SK-N-SH (cell line): ENCODE measurements around the gene CD86. TPM values are rescaled to one million over a fixed set of nuclear protein-coding genes. Genes with fewer than 3 reads are reported as not detected.

Source experiments
- CTCF ChIA-PET: fragments of 300-600, 350-600 bp; formaldehyde crosslinking; extraction: SDS; loops from one replicate; lab custom pipeline; 2021; lab: Yijun Ruan, JAX
- POLR2A ChIA-PET: fragments of 350-600 bp; sonication (Branson Sonifier 250); formaldehyde crosslinking; extraction: SDS; loops from one replicate; lab custom pipeline; 2020; ENCODE audit warnings: antibody characterized with exemption, inconsistent platforms; lab: Yijun Ruan, JAX
- DNase-seq: peaks from one replicate; pipeline ENCODE4 v3.0.0; 2012
- H2AFZ ChIP-seq: fragments of 200-600 bp; sonication (generic); 2 replicates; pipeline ENCODE4 v1.8.1; 2016; ENCODE audit warnings: antibody characterized with exemption, mild to moderate bottlenecking, low read depth
- H3F3A ChIP-seq: fragments of 200-600 bp; sonication (generic); replicated peaks from 2 replicates; pipeline ENCODE3; 2016; ENCODE audit warnings: antibody characterized with exemption, mild to moderate bottlenecking; ENCODE audit not compliant: insufficient read depth
- H3K27ac ChIP-seq, 2 experiments: fragments of 200-500 bp in 1 of 2; fragments of 200-600 bp in 1 of 2; sonication (Bioruptor generic) in 1 of 2; sonication (generic), shearing (Covaris generic) in 1 of 2; 2 replicates each; pipeline versions ENCODE4 v1.5.1 to v1.6.1; 2014 to 2016; ENCODE audit warnings: low read depth in 2 of 2, inconsistent platforms in 1 of 2, low read length in 1 of 2, mild to moderate bottlenecking in 1 of 2, mixed read lengths in 1 of 2
- H3K27me3 ChIP-seq: fragments of 200-600 bp; sonication (generic), shearing (Covaris generic); 2 replicates; pipeline ENCODE4 v1.6.1; 2016; ENCODE audit warnings: mixed run types; ENCODE audit not compliant: insufficient read depth
- H3K36me3 ChIP-seq, 2 experiments: fragments of 200-500 bp in 1 of 2; fragments of 200-600 bp in 1 of 2; sonication (Bioruptor generic) in 1 of 2; sonication (generic) in 1 of 2; replicated peaks in 1 of 2; 2 replicates each; pipeline versions ENCODE3 to v1.5.1; 2014 to 2016; ENCODE audit warnings: low read length in 1 of 2, mild to moderate bottlenecking in 1 of 2; ENCODE audit not compliant: insufficient read depth in 2 of 2, control insufficient read depth in 1 of 2
- H3K4me1 ChIP-seq, 2 experiments: fragments of 200-500 bp in 1 of 2; fragments of 200-600 bp in 1 of 2; sonication (Bioruptor generic) in 1 of 2; sonication (generic), shearing (Covaris generic) in 1 of 2; 2 replicates each; pipeline versions ENCODE4 v1.5.1 to v1.6.1; 2014 to 2016; ENCODE audit warnings: low read depth in 1 of 2, low read length in 1 of 2, mixed run types in 1 of 2; ENCODE audit not compliant: insufficient read depth in 2 of 2, control insufficient read depth in 1 of 2
- H3K4me2 ChIP-seq: fragments of 200-600 bp; sonication (generic), shearing (Covaris generic); 2 replicates; pipeline ENCODE4 v1.6.1; 2017; ENCODE audit warnings: mixed run types
- H3K4me3 ChIP-seq, 2 experiments: fragments of 200-500 bp in 1 of 2; fragments of 200-600 bp in 1 of 2; sonication (Bioruptor generic) in 1 of 2; sonication (generic), shearing (Covaris generic) in 1 of 2; 2 replicates each; pipeline versions ENCODE4 v1.5.1 to v1.8.1; 2014 to 2016; ENCODE audit warnings: low read depth in 2 of 2, inconsistent platforms in 1 of 2, low read length in 1 of 2, mild to moderate bottlenecking in 1 of 2, mixed read lengths in 1 of 2, moderate library complexity in 1 of 2
- H3K79me2 ChIP-seq: fragments of 200-600 bp; sonication (generic); 2 replicates; pipeline ENCODE4 v1.8.1; 2017; ENCODE audit warnings: mild to moderate bottlenecking; ENCODE audit not compliant: insufficient read depth
- H3K9ac ChIP-seq: fragments of 200-600 bp; sonication (generic); 2 replicates; pipeline ENCODE4 v1.6.1; 2017; ENCODE audit warnings: mixed run types
- H3K9me2 ChIP-seq: fragments of 200-600 bp; sonication (generic); 2 replicates; pipeline ENCODE4 v1.6.1; 2017; ENCODE audit warnings: mixed run types
- H3K9me3 ChIP-seq: fragments of 200-600 bp; sonication (generic); 2 replicates; pipeline ENCODE4 v1.6.1; 2017; ENCODE audit warnings: mixed run types, mild to moderate bottlenecking, moderate library complexity
- H4K20me1 ChIP-seq: fragments of 200-600 bp; sonication (generic); 2 replicates; pipeline ENCODE4 v1.6.1; 2017; ENCODE audit warnings: mild to moderate bottlenecking, mixed run types; ENCODE audit not compliant: insufficient read depth
- ELF1 ChIP-seq: IDR thresholded peaks from 2 replicates; pipeline ENCODE4 v1.4.0; 2012
- EZH2phosphoT487 ChIP-seq: fragments of 200-600 bp; sonication (generic); IDR thresholded peaks from 2 replicates; pipeline ENCODE4 v1.6.1; 2017; ENCODE audit warnings: low read depth, mixed run types, mild to moderate bottlenecking, antibody characterized with exemption, moderate library complexity, borderline replicate concordance
- FOSL2 ChIP-seq: IDR thresholded peaks from 2 replicates; pipeline ENCODE4 v1.4.0; 2012; ENCODE audit warnings: low read depth, mild to moderate bottlenecking, moderate library complexity, borderline replicate concordance
- GABPA ChIP-seq: IDR thresholded peaks from 2 replicates; pipeline ENCODE4 v1.4.0; 2012; ENCODE audit warnings: low read depth, mild to moderate bottlenecking
- MXI1 ChIP-seq: IDR thresholded peaks from 2 replicates; pipeline ENCODE4 v1.6.1; 2012; ENCODE audit warnings: mild to moderate bottlenecking, low read depth, low read length, improper control_type of control experiment
- NFIC ChIP-seq: IDR thresholded peaks from 2 replicates; pipeline ENCODE4 v1.4.0; 2012; ENCODE audit warnings: borderline replicate concordance
- NRF1 ChIP-seq: IDR thresholded peaks from 2 replicates; pipeline ENCODE4 v1.6.1; 2012; ENCODE audit warnings: low read depth, mild to moderate bottlenecking, low read length
- POLR2AphosphoS5 ChIP-seq: IDR thresholded peaks from 2 replicates; pipeline ENCODE4 v1.6.1; 2012; ENCODE audit warnings: low read depth, low read length
- RAD21 ChIP-seq: IDR thresholded peaks from 2 replicates; pipeline ENCODE4 v1.6.1; 2012; ENCODE audit warnings: mild to moderate bottlenecking, low read length
- RCOR1 ChIP-seq: fragments of 150-350 bp; IDR thresholded peaks from 2 replicates; pipeline ENCODE4 v1.6.1; 2017; ENCODE audit warnings: antibody characterized with exemption, low read length
- RFX5 ChIP-seq: IDR thresholded peaks from 2 replicates; pipeline ENCODE4 v1.6.1; 2012; ENCODE audit warnings: mild to moderate bottlenecking, improper control_type of control experiment, low read length
- RXRA ChIP-seq: IDR thresholded peaks from 2 replicates; pipeline ENCODE4 v1.4.0; 2012; ENCODE audit warnings: low read depth, mild to moderate bottlenecking, borderline replicate concordance
- SIN3A ChIP-seq: IDR thresholded peaks from 2 replicates; pipeline ENCODE4 v1.6.1; 2012; ENCODE audit warnings: low read depth, mild to moderate bottlenecking, low read length, moderate library complexity, borderline replicate concordance
- TAF1 ChIP-seq: IDR thresholded peaks from 2 replicates; pipeline ENCODE4 v1.6.1; 2012; ENCODE audit warnings: low read depth, mild to moderate bottlenecking, low read length, moderate library complexity, borderline replicate concordance
- TEAD4 ChIP-seq: IDR thresholded peaks from 2 replicates; pipeline ENCODE4 v1.4.0; 2012; ENCODE audit warnings: mild to moderate bottlenecking, borderline replicate concordance; ENCODE audit not compliant: insufficient read depth
- YY1 ChIP-seq: IDR thresholded peaks from 2 replicates; pipeline ENCODE4 v1.4.0; 2012; ENCODE audit warnings: low read depth, mild to moderate bottlenecking
- WGBS: methylation state at CpG from one replicate; pipeline ENCODE4 v1.1.6; 2017; ENCODE audit warnings: low lambda C conversion rate; 5-methylcytosine and 5-hydroxymethylcytosine counted together
- polyA plus RNA-seq, 3 experiments: library from polyadenylated mRNA; depleted of rRNA; stranded (reverse); fragments of >200 nt; gene quantifications; 2 replicates each; pipeline ENCODE4 v1.2.3, GENCODE V29; 2012
- TF ChIP-seq, protein P1 (sequence below): IDR thresholded peaks from 2 replicates; pipeline ENCODE4 v1.4.0; 2012; ENCODE audit warnings: low read depth, borderline replicate concordance
- TF ChIP-seq, protein P2 (sequence below): IDR thresholded peaks from 2 replicates; pipeline ENCODE4 v1.4.0; 2012; ENCODE audit warnings: low read depth, borderline replicate concordance
- TF ChIP-seq, protein P3 (sequence below): fragments of 150-350 bp; IDR thresholded peaks from 2 replicates; pipeline ENCODE4 v1.6.1; 2016; ENCODE audit warnings: mild to moderate bottlenecking, low read depth, low read length

CD86 gene
- polyA plus RNA-seq, 1 of the 3 experiments (the other 2 are of a cell fraction) = not detected

DNA sequence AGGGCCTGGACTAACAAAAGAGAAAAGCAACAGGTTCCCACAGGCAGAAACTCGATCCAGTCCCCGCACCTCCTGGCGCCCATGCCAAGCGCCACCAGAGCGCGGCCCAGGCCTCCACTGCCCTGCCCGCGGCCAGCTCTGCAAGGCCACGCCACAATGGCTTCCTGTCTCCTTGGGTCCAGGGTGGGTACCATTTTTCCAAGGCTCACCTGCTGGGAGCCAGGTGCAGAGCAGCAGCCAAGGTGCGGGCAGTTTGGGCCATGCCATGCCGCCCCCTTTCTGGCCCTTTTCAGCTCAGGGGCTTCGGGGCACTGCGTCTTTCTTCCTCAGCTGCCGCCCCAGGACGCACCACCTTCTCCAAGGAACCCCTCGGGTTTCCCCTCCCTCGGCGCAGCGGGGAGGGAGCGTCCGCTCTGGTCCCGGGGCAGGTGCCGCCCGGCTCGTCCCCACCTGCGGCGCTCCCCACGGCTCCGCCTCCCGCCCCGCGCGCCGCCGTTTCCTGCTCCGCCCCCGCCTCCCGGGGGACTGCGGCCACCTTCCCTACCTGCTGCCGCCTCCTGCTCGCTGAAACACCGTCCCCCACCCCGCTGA is 33.3 kb upstream of the CD86 start, which contains the start of gene ILDR1:
Gene ILDR1 (minus strand): TSS at position 437 of the 591 bp plus-strand sequence. CDS start 170 bp downstream, at position 267.
- no peaks in the 10 kb centered on the region for H3K79me2 ChIP-seq
- TF ChIP-seq FOSL2 (no peak), RAD21 (no peak), YY1 (no peak), NFIC (no peak), NRF1 (no peak), ELF1 (no peak), MXI1 (no peak), SIN3A (no peak), RCOR1 (no peak), TEAD4 (no peak), RFX5 (no peak)
- POLR2A ChIA-PET = interaction anchor here (0.6 to 0.7 kb wide), 2 partner anchors 75 to 573 kb away, joined by 3 to 4 read pairs; no protein-coding TSS in a partner anchor
- no peak within 1 kb of the TSS for H3K27ac ChIP-seq
- H3K9ac ChIP-seq = no peak within 1 kb of the TSS
- no peaks in the 10 kb centered on the region for H3K9me3 ChIP-seq
- H3K4me3 ChIP-seq = peak within 1 kb of the TSS in 1 of 2 experiments; percentile 31; a peak in 3 of 4 replicates
- H3K27me3 ChIP-seq = no peaks in the 10 kb centered on the region
- no peaks in the 10 kb centered on the region for H3F3A ChIP-seq
- H3K4me2 ChIP-seq = peak within 1 kb of the TSS; percentile 52; the same call in 1 of the 2 replicates
- H4K20me1 ChIP-seq = no peaks in the 10 kb centered on the region
- H3K36me3 ChIP-seq = no peaks in the 10 kb centered on the region
- WGBS = 10% methylated on average over 23 of the region's 43 CpGs
- H3K4me1 ChIP-seq = no peaks in the 10 kb centered on the region; a peak in 1 of 4 replicates
- DNase-seq = peak; percentile 35
- CTCF ChIA-PET = no interaction called here
- H2AFZ ChIP-seq = no peak within 1 kb of the TSS
- H3K9me2 ChIP-seq = no peaks in the 10 kb centered on the region

DNA sequence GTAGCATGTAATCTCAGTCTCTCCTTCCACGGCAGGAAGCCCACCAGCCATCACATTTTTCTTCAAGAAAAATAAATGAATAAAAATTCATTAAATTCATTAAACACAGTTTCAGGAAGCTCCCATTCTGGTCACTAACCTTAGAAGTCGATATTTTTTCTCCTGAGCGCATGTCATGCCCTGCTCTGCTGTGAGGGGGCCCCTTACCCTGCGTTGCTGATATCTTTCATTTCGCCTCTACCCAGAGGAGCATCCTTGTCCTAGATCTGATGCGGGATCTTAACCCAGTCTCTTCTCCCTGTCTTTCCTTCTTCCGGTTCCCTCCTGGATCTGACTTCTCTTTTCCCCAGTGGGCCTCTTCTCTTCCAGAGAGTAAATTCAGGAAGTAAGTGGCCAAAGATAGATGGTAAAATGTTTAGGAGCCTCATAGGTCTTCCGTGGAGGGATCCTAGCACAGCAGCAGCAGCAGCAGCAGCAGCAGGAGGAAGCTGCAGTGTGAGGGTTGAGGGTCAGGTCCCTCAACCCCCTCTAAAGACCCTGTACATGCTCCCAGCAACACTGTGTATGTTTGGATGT is 31.7 kb upstream of the CD86 start:
- Histone ChIP-seq H3F3A (no peaks in the 10 kb centered on the region), H3K9ac (no peak overlapping the region), H4K20me1 (no peaks in the 10 kb centered on the region), H3K36me3 (no peaks in the 10 kb centered on the region), H3K4me3 (no peak overlapping the region), H2AFZ (no peak overlapping the region), H3K27me3 (0 out of 2 replicates have a peak, but pooled peaks cover 5% of the 10 kb centered on the region), H3K4me1 (no peaks in the 10 kb centered on the region; a peak in 1 of 4 replicates), H3K9me2 (no peaks in the 10 kb centered on the region), H3K79me2 (no peaks in the 10 kb centered on the region), H3K4me2 (no peak overlapping the region), H3K27ac (no peak overlapping the region), H3K9me3 (no peaks in the 10 kb centered on the region)
- DNase-seq = peak; percentile 16
- WGBS = 44% methylated on average over 8 of the region's 8 CpGs
- ChIA-PET CTCF (interaction anchor here (0.9 kb wide), 1 partner anchor 9 kb away, joined by 3 read pairs; no protein-coding TSS in a partner anchor), POLR2A (no interaction called here)
- TF ChIP-seq TAF1 (no peak), EZH2phosphoT487 (no peak), RFX5 (no peak), RCOR1 (no peak), GABPA (no peak), RXRA (no peak), POLR2AphosphoS5 (no peak)
- TF ChIP-seq, protein P1, sequence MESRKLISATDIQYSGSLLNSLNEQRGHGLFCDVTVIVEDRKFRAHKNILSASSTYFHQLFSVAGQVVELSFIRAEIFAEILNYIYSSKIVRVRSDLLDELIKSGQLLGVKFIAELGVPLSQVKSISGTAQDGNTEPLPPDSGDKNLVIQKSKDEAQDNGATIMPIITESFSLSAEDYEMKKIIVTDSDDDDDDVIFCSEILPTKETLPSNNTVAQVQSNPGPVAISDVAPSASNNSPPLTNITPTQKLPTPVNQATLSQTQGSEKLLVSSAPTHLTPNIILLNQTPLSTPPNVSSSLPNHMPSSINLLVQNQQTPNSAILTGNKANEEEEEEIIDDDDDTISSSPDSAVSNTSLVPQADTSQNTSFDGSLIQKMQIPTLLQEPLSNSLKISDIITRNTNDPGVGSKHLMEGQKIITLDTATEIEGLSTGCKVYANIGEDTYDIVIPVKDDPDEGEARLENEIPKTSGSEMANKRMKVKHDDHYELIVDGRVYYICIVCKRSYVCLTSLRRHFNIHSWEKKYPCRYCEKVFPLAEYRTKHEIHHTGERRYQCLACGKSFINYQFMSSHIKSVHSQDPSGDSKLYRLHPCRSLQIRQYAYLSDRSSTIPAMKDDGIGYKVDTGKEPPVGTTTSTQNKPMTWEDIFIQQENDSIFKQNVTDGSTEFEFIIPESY = no peak
- TF ChIP-seq, protein P2, sequence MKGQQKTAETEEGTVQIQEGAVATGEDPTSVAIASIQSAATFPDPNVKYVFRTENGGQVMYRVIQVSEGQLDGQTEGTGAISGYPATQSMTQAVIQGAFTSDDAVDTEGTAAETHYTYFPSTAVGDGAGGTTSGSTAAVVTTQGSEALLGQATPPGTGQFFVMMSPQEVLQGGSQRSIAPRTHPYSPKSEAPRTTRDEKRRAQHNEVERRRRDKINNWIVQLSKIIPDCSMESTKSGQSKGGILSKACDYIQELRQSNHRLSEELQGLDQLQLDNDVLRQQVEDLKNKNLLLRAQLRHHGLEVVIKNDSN = no peak
- TF ChIP-seq, protein P3, sequence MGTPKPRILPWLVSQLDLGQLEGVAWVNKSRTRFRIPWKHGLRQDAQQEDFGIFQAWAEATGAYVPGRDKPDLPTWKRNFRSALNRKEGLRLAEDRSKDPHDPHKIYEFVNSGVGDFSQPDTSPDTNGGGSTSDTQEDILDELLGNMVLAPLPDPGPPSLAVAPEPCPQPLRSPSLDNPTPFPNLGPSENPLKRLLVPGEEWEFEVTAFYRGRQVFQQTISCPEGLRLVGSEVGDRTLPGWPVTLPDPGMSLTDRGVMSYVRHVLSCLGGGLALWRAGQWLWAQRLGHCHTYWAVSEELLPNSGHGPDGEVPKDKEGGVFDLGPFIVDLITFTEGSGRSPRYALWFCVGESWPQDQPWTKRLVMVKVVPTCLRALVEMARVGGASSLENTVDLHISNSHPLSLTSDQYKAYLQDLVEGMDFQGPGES = no peak
